H1 (cell line): Measurements from ENCODE around the gene SENP7.

Source experiments
- CTCF ChIP-seq, 3 experiments: IDR thresholded peaks; 1 replicate in 2 of 3; 2 replicates in 1 of 3; pipeline versions ENCODE4 v1.5.1 to v1.6.1; 2011; ENCODE audit warnings: low read length in 3 of 3, mild to moderate bottlenecking in 3 of 3, inconsistent platforms in 2 of 3, low read depth in 1 of 3, moderate library complexity in 1 of 3; ENCODE audit not compliant: insufficient read depth in 1 of 3; ENCODE audit errors: control extremely low read depth in 1 of 3
- EZH2 ChIP-seq: fragments of 200-600 bp; sonication (generic); IDR thresholded peaks from 2 replicates; pipeline ENCODE4 v1.7.1; 2012; ENCODE audit warnings: low read depth, mild to moderate bottlenecking, moderate library complexity, low read length, inconsistent platforms; ENCODE audit not compliant: severe bottlenecking
- JUN ChIP-seq: IDR thresholded peaks from 2 replicates; pipeline ENCODE4 v1.6.1; 2011; ENCODE audit warnings: low read depth, mild to moderate bottlenecking, improper control_type of control experiment, low read length
- RAD21 ChIP-seq, 2 experiments: IDR thresholded peaks in 1 of 2; conservative IDR thresholded peaks in 1 of 2; 2 replicates each; pipeline ENCODE4 v1.6.1; 2011; ENCODE audit warnings: low read depth in 2 of 2, low read length in 2 of 2, improper control_type of control experiment in 1 of 2, inconsistent platforms in 1 of 2, mild to moderate bottlenecking in 1 of 2, moderate library complexity in 1 of 2

GRCh38 chr3:101521211-101521701 lies 8.2 kb upstream of the SENP7 start:
- TF ChIP-seq EZH2 (no peak), RAD21 (IDR thresholded peaks at IDR 0.05 in 1 of 2, conservative IDR thresholded peaks at IDR 0.05 in 1 of 2; ENCODE audit: low read depth in 2 of 2, low read length in 2 of 2) (no peak), JUN (no peak), CTCF (IDR thresholded peaks at IDR 0.05; ENCODE audit: control extremely low read depth in 1 of 3, insufficient read depth in 1 of 3, low read depth in 1 of 3, low read length in 3 of 3) (no peak)
